Measurements from ENCODE around the gene PRDM16.

PRDM16 gene

DNA sequence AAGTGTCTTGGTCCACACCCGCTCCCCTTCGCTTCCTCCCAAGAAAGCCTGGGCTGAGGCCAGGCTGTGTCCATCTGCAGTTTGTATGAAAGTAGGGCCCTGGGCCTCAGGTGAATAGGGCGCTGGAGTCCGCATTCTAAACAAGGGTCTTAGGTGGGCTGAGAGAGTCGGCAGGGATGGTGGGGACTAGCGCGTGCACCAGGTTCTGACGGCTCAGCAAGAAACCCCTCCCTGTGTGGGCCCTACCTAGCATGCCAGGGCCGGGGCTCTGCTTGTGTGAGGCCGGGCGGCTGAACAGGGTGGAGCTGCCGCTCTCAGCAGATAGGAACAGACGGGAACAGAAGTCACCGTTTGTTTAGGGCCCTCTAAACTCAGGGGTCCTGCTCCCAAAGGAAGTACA, 46.0 kb upstream of the PRDM16 start:
- no peak for DNase-seq (ENCODE audit: low read depth, low spot score)
- Histone ChIP-seq H3K4me1 (ENCODE audit: insufficient read depth, insufficient read length) (peaks cover 6% of the 10 kb centered on the region), H3K36me3 (ENCODE audit: insufficient read depth, insufficient read length, low read length) (no peaks in the 10 kb centered on the region), H3K27me3 (ENCODE audit: insufficient read depth, insufficient read length) (no peaks in the 10 kb centered on the region), H3K9me3 (ENCODE audit: insufficient read depth, low read length) (peaks cover 3% of the 10 kb centered on the region; the same call in 1 of the 2 replicates), H3K9ac (ENCODE audit: insufficient read length, low read depth) (no peak overlapping the region), H3K4me3 (ENCODE audit: insufficient read length, low read depth) (no peak overlapping the region)
- TF ChIP-seq YY1 (IDR thresholded peaks at IDR 0.05; ENCODE audit: insufficient read depth, insufficient read length) (no peak), SUZ12 (IDR thresholded peaks at IDR 0.05; ENCODE audit: extremely low read depth, insufficient read depth, insufficient read length) (no peak), ZNF274 (IDR thresholded peaks at IDR 0.05; ENCODE audit: low read depth, low read length) (no peak)

DNA sequence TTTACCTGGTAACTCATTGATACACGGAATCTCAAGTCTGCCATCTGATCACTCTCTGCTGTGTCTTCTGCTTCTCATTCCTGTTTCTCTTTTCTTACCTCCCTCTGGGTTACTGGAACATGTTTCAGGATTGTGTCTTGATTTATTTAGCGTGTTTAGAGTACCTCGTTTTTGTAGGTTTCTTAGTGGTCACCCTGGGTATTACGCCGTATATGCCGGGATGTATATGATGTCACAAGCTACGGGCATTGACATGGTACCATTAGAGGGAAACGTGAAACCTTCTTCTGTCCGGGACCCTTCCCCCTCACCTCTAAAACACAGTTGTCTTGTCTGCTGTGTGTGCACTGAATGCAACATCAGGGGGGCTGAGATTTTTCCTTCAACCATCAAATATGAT, 45.0 kb upstream of the PRDM16 start:
- DNase-seq (ENCODE audit: low read depth, low spot score), result no peak
- H3K9ac ChIP-seq (ENCODE audit: insufficient read length, low read depth), result no peak overlapping the region
- TF ChIP-seq YY1 (IDR thresholded peaks at IDR 0.05; ENCODE audit: insufficient read depth, insufficient read length) (no peak), ZNF274 (IDR thresholded peaks at IDR 0.05; ENCODE audit: low read depth, low read length) (no peak), SUZ12 (IDR thresholded peaks at IDR 0.05; ENCODE audit: extremely low read depth, insufficient read depth, insufficient read length) (no peak)
- H3K4me1 ChIP-seq (ENCODE audit: insufficient read depth, insufficient read length), result peaks cover 6% of the 10 kb centered on the region
- H3K36me3 ChIP-seq (ENCODE audit: insufficient read depth, insufficient read length, low read length), result no peaks in the 10 kb centered on the region
- no peaks in the 10 kb centered on the region for H3K9me3 ChIP-seq (ENCODE audit: insufficient read depth, low read length)
- H3K27me3 ChIP-seq (ENCODE audit: insufficient read depth, insufficient read length), result no peaks in the 10 kb centered on the region
- H3K4me3 ChIP-seq (ENCODE audit: insufficient read length, low read depth), result no peak overlapping the region

GRCh38 chr1:3024588-3024987, 44.4 kb upstream of the PRDM16 start:
- Histone ChIP-seq H3K9me3 (ENCODE audit: insufficient read depth, low read length) (no peaks in the 10 kb centered on the region), H3K9ac (ENCODE audit: insufficient read length, low read depth) (no peak overlapping the region), H3K36me3 (ENCODE audit: insufficient read depth, insufficient read length, low read length) (no peaks in the 10 kb centered on the region), H3K4me1 (ENCODE audit: insufficient read depth, insufficient read length) (peaks cover 6% of the 10 kb centered on the region), H3K27me3 (ENCODE audit: insufficient read depth, insufficient read length) (no peaks in the 10 kb centered on the region), H3K4me3 (ENCODE audit: insufficient read length, low read depth) (no peak overlapping the region)
- TF ChIP-seq ZNF274 (IDR thresholded peaks at IDR 0.05; ENCODE audit: low read depth, low read length) (no peak), SUZ12 (IDR thresholded peaks at IDR 0.05; ENCODE audit: extremely low read depth, insufficient read depth, insufficient read length) (no peak), YY1 (IDR thresholded peaks at IDR 0.05; ENCODE audit: insufficient read depth, insufficient read length) (no peak)
- no peak for DNase-seq (ENCODE audit: low read depth, low spot score)

DNA sequence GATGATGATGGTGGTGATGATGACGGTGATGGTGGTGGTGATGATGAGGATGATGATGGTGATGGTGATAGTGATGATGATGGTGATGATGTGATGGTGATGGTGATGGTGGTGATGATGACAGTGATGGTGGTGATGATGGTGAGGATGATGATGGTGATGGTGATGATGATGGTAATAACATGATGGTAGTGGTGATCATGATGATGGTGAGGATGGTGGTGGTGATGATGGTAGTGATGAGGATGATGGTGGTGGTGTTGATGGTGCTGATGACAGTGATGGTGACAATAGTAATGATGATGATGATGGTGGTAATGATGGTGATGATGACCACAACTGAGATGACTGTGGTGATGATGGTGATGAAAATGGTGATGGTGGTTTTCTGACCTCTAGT, 42.9 kb upstream of the PRDM16 start:
- H3K27me3 ChIP-seq (ENCODE audit: insufficient read depth, insufficient read length), result no peaks in the 10 kb centered on the region
- peaks cover 2% of the 10 kb centered on the region for H3K4me1 ChIP-seq (ENCODE audit: insufficient read depth, insufficient read length)
- TF ChIP-seq YY1 (IDR thresholded peaks at IDR 0.05; ENCODE audit: insufficient read depth, insufficient read length) (no peak), SUZ12 (IDR thresholded peaks at IDR 0.05; ENCODE audit: extremely low read depth, insufficient read depth, insufficient read length) (no peak), ZNF274 (IDR thresholded peaks at IDR 0.05; ENCODE audit: low read depth, low read length) (no peak)
- no peak overlapping the region for H3K9ac ChIP-seq (ENCODE audit: insufficient read length, low read depth)
- no peak overlapping the region for H3K4me3 ChIP-seq (ENCODE audit: insufficient read length, low read depth)
- H3K36me3 ChIP-seq (ENCODE audit: insufficient read depth, insufficient read length, low read length), result no peaks in the 10 kb centered on the region
- no peaks in the 10 kb centered on the region for H3K9me3 ChIP-seq (ENCODE audit: insufficient read depth, low read length)
- no peak for DNase-seq (ENCODE audit: low read depth, low spot score)

GRCh38 chr1:3026581-3027391, 42.2 kb upstream of the PRDM16 start:
- Histone ChIP-seq H3K4me1 (ENCODE audit: insufficient read depth, insufficient read length) (no peaks in the 10 kb centered on the region), H3K27me3 (ENCODE audit: insufficient read depth, insufficient read length) (no peaks in the 10 kb centered on the region), H3K9me3 (ENCODE audit: insufficient read depth, low read length) (no peaks in the 10 kb centered on the region), H3K36me3 (ENCODE audit: insufficient read depth, insufficient read length, low read length) (no peaks in the 10 kb centered on the region), H3K9ac (ENCODE audit: insufficient read length, low read depth) (no peak overlapping the region), H3K4me3 (ENCODE audit: insufficient read length, low read depth) (no peak overlapping the region)
- TF ChIP-seq SUZ12 (IDR thresholded peaks at IDR 0.05; ENCODE audit: extremely low read depth, insufficient read depth, insufficient read length) (no peak), ZNF274 (IDR thresholded peaks at IDR 0.05; ENCODE audit: low read depth, low read length) (no peak), YY1 (IDR thresholded peaks at IDR 0.05; ENCODE audit: insufficient read depth, insufficient read length) (no peak)
- DNase-seq (ENCODE audit: low read depth, low spot score), result no peak

DNA sequence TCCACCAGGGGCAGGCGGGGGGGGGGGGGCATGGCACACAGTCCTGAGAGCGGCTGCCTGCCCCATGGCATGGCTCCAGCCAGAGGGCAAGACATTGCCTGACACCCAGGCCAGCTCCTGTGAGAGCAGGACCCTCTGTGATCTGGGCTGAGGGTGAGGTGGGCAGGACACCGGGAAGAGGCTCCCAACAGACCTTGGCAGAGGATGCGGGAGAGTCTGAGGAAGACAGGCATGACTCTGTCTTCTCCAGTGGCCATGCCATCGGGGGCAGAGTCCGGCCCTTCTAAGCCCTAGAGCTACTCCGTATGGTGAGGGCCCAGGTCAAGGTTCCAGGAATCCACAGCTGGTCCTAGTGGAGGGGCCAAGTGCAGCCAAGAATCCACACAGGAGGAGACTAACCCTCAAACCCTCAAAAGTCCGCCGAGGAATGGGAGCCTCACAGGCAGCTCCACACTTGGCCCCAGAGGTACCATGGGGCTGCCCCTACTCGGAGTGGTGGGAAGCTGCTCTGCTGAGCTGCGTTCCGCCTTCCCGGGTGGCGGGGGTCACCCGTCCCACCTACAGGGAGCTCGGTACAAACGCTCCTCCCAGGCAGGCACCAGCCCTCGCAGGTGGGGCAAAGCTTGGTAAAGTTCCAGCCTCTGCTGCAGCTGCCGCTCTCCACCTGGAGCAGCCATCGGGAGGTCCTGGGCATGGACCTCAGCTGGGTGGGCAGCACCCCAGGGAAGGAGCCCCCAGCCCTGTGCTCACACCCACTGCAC, 41.2 kb upstream of the PRDM16 start:
- DNase-seq (ENCODE audit: low read depth, low spot score), result no peak
- Histone ChIP-seq H3K4me1 (ENCODE audit: insufficient read depth, insufficient read length) (no peaks in the 10 kb centered on the region), H3K4me3 (ENCODE audit: insufficient read length, low read depth) (no peak overlapping the region), H3K9ac (ENCODE audit: insufficient read length, low read depth) (no peak overlapping the region), H3K27me3 (ENCODE audit: insufficient read depth, insufficient read length) (no peaks in the 10 kb centered on the region), H3K36me3 (ENCODE audit: insufficient read depth, insufficient read length, low read length) (no peaks in the 10 kb centered on the region), H3K9me3 (ENCODE audit: insufficient read depth, low read length) (no peaks in the 10 kb centered on the region)
- TF ChIP-seq ZNF274 (IDR thresholded peaks at IDR 0.05; ENCODE audit: low read depth, low read length), result no peak
- TF ChIP-seq SUZ12 (IDR thresholded peaks at IDR 0.05; ENCODE audit: extremely low read depth, insufficient read depth, insufficient read length), result no peak
- no peak for TF ChIP-seq YY1 (IDR thresholded peaks at IDR 0.05; ENCODE audit: insufficient read depth, insufficient read length)
